GM23338 (cell line): ENCODE results near the gene CTBP2. TPM values are rescaled to one million over a fixed set of nuclear protein-coding genes. Genes with fewer than 3 reads are reported as not detected.

Experiments
- ATAC-seq: fragments of 200-7000 bp; cut with Tn5 transposase; 3 replicates; pipeline ENCODE4 v1.9.1; 2020
- DNase-seq: peaks from one replicate; pipeline ENCODE4 v3.0.0-alpha.2; 2015; ENCODE audit warnings: low spot score
- H2AFZ ChIP-seq: fragments of 200-600 bp; sonication (generic); 2 replicates; pipeline ENCODE4 v1.8.0; 2016; ENCODE audit warnings: antibody characterized with exemption, mild to moderate bottlenecking, moderate library complexity
- H3F3A ChIP-seq: fragments of 200-600 bp; sonication (generic); replicated peaks from 2 replicates; pipeline ENCODE4 v1.8.0; 2017; ENCODE audit warnings: antibody characterized with exemption, mixed run types, low read depth
- H3K27ac ChIP-seq: fragments of 200-600 bp; sonication (generic); 2 replicates; pipeline ENCODE4 v1.6.1; 2016; ENCODE audit warnings: low read depth
- H3K27me3 ChIP-seq: fragments of 200-600 bp; sonication (generic); 2 replicates; pipeline ENCODE4 v1.8.0; 2016; ENCODE audit warnings: mild to moderate bottlenecking, mixed run types, moderate library complexity; ENCODE audit not compliant: insufficient read depth
- H3K36me3 ChIP-seq: fragments of 200-600 bp; sonication (generic); 2 replicates; pipeline ENCODE4 v1.8.0; 2016; ENCODE audit warnings: mild to moderate bottlenecking; ENCODE audit not compliant: insufficient read depth
- H3K4me1 ChIP-seq: fragments of 200-600 bp; sonication (generic); 2 replicates; pipeline ENCODE4 v1.8.0; 2016; ENCODE audit warnings: mild to moderate bottlenecking, moderate library complexity; ENCODE audit not compliant: insufficient read depth
- H3K4me2 ChIP-seq: fragments of 200-600 bp; sonication (generic); 2 replicates; pipeline ENCODE4 v1.7.1; 2017; ENCODE audit warnings: mixed run types
- H3K4me3 ChIP-seq: fragments of 200-600 bp; sonication (generic); 2 replicates; pipeline ENCODE4 v1.6.1; 2016; ENCODE audit warnings: mixed run types
- H3K79me2 ChIP-seq: fragments of 200-600 bp; sonication (generic); replicated peaks from 2 replicates; pipeline ENCODE4 v1.8.0; 2017; ENCODE audit warnings: mild to moderate bottlenecking; ENCODE audit not compliant: insufficient read depth
- H3K9me2 ChIP-seq: fragments of 200-600 bp; sonication (generic); 2 replicates; pipeline ENCODE4 v1.8.0; 2017; ENCODE audit not compliant: insufficient read depth
- H4K20me1 ChIP-seq: fragments of 200-600 bp; sonication (generic); replicated peaks from 2 replicates; pipeline ENCODE4 v1.8.0; 2017; ENCODE audit warnings: mild to moderate bottlenecking; ENCODE audit not compliant: insufficient read depth
- H3K27ac Mint-ChIP-seq: 2 replicates; pipeline ENCODE4 v1.8.0; 2020; ENCODE audit warnings: inconsistent platforms, mild to moderate bottlenecking, moderate library complexity, mixed read lengths
- H3K27me3 Mint-ChIP-seq: 3 replicates; pipeline ENCODE4 v1.8.0; 2022; ENCODE audit warnings: low read depth, mild to moderate bottlenecking, moderate library complexity, mixed read lengths, inconsistent platforms; ENCODE audit not compliant: insufficient read depth, poor library complexity
- H3K36me3 Mint-ChIP-seq: 3 replicates; pipeline ENCODE4 v1.8.0; 2021; ENCODE audit warnings: low read depth, mild to moderate bottlenecking, inconsistent platforms, moderate library complexity, mixed read lengths
- H3K4me1 Mint-ChIP-seq: 3 replicates; pipeline ENCODE4 v1.8.0; 2020; ENCODE audit warnings: mild to moderate bottlenecking, inconsistent platforms, mixed read lengths
- H3K4me3 Mint-ChIP-seq: 3 replicates; pipeline ENCODE4 v1.8.0; 2021; ENCODE audit warnings: moderate library complexity, mild to moderate bottlenecking, inconsistent platforms, mixed read lengths
- H3K9me3 Mint-ChIP-seq: 3 replicates; pipeline ENCODE4 v1.8.0; 2020; ENCODE audit warnings: moderate library complexity, mild to moderate bottlenecking, inconsistent platforms, mixed read lengths
- CREB1 ChIP-seq: fragments of 250-450 bp; sonication (Bioruptor Pico); IDR thresholded peaks from 2 replicates; pipeline ENCODE4 v1.5.0; 2020; ENCODE audit warnings: low read depth, mild to moderate bottlenecking, moderate library complexity
- EZH2 ChIP-seq: fragments of 200-600 bp; sonication (generic); IDR thresholded peaks from one replicate; pipeline ENCODE4 v1.8.0; 2017; ENCODE audit warnings: antibody characterized with exemption, mild to moderate bottlenecking, low read depth; ENCODE audit not compliant: unreplicated experiment
- EZH2phosphoT487 ChIP-seq: fragments of 200-600 bp; sonication (generic); IDR thresholded peaks from one replicate; pipeline ENCODE4 v1.8.1; 2018; ENCODE audit warnings: antibody characterized with exemption; ENCODE audit not compliant: unreplicated experiment
- JUNB ChIP-seq: IDR thresholded peaks from one replicate; pipeline ENCODE4 v1.6.1; 2016; ENCODE audit warnings: antibody characterized with exemption; ENCODE audit not compliant: unreplicated experiment
- NANOG ChIP-seq: IDR thresholded peaks from 2 replicates; pipeline ENCODE4 v1.6.1; 2016; ENCODE audit warnings: antibody characterized with exemption, borderline replicate concordance
- POLR2AphosphoS5 ChIP-seq: IDR thresholded peaks from 2 replicates; pipeline ENCODE4 v1.6.1; 2016; ENCODE audit warnings: antibody characterized with exemption, low read depth
- STAT1 ChIP-seq: IDR thresholded peaks from one replicate; pipeline ENCODE4 v1.6.1; 2016; ENCODE audit warnings: antibody characterized with exemption; ENCODE audit not compliant: unreplicated experiment
- ZNF114 ChIP-seq: fragments of 250-450 bp; sonication (Bioruptor Pico); IDR thresholded peaks from 2 replicates; pipeline ENCODE4 v1.5.0; 2020; ENCODE audit warnings: mild to moderate bottlenecking, moderate library complexity
- ZNF331 ChIP-seq: fragments of 250-450 bp; sonication (Bioruptor Pico); IDR thresholded peaks from 2 replicates; pipeline ENCODE4 v1.5.0; 2020; ENCODE audit warnings: low read depth, mild to moderate bottlenecking, moderate library complexity
- polyA plus RNA-seq: library from polyadenylated mRNA; unstranded; fragments of >200 nt; fragmentation: Nextera tagmentation; extraction: Ambion mirVana; gene quantifications from 2 replicates; pipeline ENCODE4 v1.2.1, GENCODE V29; 2016
- total RNA-seq: library from RNA; depleted of rRNA; stranded (reverse); fragments of >200 nt; shearing (Covaris generic); gene quantifications from 2 replicates; pipeline ENCODE4 v1.2.3, GENCODE V29; 2014
- TF ChIP-seq, protein P1 (sequence below): fragments of 250-450 bp; sonication (Bioruptor Pico); IDR thresholded peaks from 2 replicates; pipeline ENCODE4 v1.5.0; 2020; ENCODE audit warnings: mild to moderate bottlenecking, moderate library complexity
- TF ChIP-seq, protein P2 (sequence below): IDR thresholded peaks from 2 replicates; pipeline ENCODE4 v1.6.1; 2016; ENCODE audit warnings: antibody characterized with exemption
- TF ChIP-seq, protein P3 (sequence below): IDR thresholded peaks from one replicate; pipeline ENCODE4 v1.6.1; 2018; ENCODE audit warnings: antibody characterized with exemption; ENCODE audit not compliant: unreplicated experiment
- TF ChIP-seq, protein P4 (sequence below), 2 experiments: fragments of 200-600 bp in 1 of 2; sonication (generic) in 1 of 2; conservative IDR thresholded peaks; 2 replicates each; pipeline versions ENCODE4 v1.5.1 to v1.6.1; 2016 to 2017; ENCODE audit warnings: antibody characterized with exemption in 2 of 2, low read depth in 2 of 2, mild to moderate bottlenecking in 2 of 2, moderate library complexity in 1 of 2

The CTBP2 gene
- total and polyA plus RNA-seq, 2 experiments from 2014 or later, result 133 to 265 TPM

DNA sequence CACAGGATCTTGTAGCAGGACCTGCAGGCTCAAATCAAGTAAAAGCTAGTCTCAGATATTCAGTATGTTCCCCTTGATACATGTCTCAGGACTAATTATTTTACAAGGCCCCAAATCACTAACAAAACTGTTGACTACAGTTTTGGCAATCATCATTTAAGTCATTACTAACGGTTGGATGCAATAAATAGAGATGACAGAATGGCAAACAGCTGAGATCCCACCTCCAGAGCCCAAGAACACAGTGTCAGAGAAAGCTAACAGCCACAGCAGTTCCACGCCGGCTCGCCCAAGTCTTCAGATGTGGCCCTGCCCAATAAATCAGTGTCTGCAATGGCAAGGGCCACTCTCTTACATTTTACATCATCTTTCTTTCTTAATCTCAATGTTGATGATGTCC, 87.6 kb downstream of the CTBP2 start:
- Histone ChIP-seq H3K4me1 (peaks cover 27% of the 10 kb centered on the region), H3K27me3 (no peaks in the 10 kb centered on the region), H2AFZ (no peak overlapping the region), H3K79me2 (peaks cover 100% of the 10 kb centered on the region), H3K9me2 (peaks cover 6% of the 10 kb centered on the region; the same call in 1 of the 2 replicates), H3K4me3 (no peak overlapping the region), H3K4me2 (no peak overlapping the region), H4K20me1 (peaks cover 91% of the 10 kb centered on the region), H3K36me3 (peaks cover 15% of the 10 kb centered on the region; the same call in 1 of the 2 replicates), H3K27ac (no peak overlapping the region), H3F3A (0 out of 2 replicates have a peak, but pooled peaks cover 7% of the 10 kb centered on the region)
- DNase-seq (no peak), ATAC-seq (no peak)
- Mint-ChIP-seq H3K27me3 (peaks cover 10% of the 10 kb centered on the region), H3K4me3 (no peak overlapping the region), H3K27ac (no peak overlapping the region), H3K4me1 (peaks cover 62% of the 10 kb centered on the region), H3K36me3 (peaks cover 72% of the 10 kb centered on the region), H3K9me3 (no peaks in the 10 kb centered on the region; the same call in 2 of the 3 replicates)
- no peak; the same call in 1 of the 2 replicates for TF ChIP-seq POLR2AphosphoS5
- no peak for TF ChIP-seq ZNF331
- TF ChIP-seq, protein P1, sequence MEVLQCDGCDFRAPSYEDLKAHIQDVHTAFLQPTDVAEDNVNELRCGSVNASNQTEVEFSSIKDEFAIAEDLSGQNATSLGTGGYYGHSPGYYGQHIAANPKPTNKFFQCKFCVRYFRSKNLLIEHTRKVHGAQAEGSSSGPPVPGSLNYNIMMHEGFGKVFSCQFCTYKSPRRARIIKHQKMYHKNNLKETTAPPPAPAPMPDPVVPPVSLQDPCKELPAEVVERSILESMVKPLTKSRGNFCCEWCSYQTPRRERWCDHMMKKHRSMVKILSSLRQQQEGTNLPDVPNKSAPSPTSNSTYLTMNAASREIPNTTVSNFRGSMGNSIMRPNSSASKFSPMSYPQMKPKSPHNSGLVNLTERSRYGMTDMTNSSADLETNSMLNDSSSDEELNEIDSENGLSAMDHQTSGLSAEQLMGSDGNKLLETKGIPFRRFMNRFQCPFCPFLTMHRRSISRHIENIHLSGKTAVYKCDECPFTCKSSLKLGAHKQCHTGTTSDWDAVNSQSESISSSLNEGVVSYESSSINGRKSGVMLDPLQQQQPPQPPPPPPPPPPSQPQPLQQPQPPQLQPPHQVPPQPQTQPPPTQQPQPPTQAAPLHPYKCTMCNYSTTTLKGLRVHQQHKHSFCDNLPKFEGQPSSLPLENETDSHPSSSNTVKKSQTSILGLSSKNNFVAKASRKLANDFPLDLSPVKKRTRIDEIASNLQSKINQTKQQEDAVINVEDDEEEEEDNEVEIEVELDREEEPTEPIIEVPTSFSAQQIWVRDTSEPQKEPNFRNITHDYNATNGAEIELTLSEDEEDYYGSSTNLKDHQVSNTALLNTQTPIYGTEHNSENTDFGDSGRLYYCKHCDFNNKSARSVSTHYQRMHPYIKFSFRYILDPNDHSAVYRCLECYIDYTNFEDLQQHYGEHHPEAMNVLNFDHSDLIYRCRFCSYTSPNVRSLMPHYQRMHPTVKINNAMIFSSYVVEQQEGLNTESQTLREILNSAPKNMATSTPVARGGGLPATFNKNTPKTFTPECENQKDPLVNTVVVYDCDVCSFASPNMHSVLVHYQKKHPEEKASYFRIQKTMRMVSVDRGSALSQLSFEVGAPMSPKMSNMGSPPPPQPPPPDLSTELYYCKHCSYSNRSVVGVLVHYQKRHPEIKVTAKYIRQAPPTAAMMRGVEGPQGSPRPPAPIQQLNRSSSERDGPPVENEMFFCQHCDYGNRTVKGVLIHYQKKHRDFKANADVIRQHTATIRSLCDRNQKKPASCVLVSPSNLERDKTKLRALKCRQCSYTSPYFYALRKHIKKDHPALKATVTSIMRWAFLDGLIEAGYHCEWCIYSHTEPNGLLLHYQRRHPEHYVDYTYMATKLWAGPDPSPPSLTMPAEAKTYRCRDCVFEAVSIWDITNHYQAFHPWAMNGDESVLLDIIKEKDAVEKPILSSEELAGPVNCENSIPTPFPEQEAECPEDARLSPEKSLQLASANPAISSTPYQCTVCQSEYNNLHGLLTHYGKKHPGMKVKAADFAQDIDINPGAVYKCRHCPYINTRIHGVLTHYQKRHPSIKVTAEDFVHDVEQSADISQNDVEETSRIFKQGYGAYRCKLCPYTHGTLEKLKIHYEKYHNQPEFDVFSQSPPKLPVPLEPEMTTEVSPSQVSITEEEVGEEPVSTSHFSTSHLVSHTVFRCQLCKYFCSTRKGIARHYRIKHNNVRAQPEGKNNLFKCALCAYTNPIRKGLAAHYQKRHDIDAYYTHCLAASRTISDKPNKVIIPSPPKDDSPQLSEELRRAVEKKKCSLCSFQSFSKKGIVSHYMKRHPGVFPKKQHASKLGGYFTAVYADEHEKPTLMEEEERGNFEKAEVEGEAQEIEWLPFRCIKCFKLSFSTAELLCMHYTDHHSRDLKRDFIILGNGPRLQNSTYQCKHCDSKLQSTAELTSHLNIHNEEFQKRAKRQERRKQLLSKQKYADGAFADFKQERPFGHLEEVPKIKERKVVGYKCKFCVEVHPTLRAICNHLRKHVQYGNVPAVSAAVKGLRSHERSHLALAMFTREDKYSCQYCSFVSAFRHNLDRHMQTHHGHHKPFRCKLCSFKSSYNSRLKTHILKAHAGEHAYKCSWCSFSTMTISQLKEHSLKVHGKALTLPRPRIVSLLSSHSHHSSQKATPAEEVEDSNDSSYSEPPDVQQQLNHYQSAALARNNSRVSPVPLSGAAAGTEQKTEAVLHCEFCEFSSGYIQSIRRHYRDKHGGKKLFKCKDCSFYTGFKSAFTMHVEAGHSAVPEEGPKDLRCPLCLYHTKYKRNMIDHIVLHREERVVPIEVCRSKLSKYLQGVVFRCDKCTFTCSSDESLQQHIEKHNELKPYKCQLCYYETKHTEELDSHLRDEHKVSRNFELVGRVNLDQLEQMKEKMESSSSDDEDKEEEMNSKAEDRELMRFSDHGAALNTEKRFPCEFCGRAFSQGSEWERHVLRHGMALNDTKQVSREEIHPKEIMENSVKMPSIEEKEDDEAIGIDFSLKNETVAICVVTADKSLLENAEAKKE, result no peak
- no peak for TF ChIP-seq STAT1
- TF ChIP-seq CREB1, result no peak
- TF ChIP-seq, protein P2, sequence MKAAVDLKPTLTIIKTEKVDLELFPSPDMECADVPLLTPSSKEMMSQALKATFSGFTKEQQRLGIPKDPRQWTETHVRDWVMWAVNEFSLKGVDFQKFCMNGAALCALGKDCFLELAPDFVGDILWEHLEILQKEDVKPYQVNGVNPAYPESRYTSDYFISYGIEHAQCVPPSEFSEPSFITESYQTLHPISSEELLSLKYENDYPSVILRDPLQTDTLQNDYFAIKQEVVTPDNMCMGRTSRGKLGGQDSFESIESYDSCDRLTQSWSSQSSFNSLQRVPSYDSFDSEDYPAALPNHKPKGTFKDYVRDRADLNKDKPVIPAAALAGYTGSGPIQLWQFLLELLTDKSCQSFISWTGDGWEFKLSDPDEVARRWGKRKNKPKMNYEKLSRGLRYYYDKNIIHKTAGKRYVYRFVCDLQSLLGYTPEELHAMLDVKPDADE, result no peak
- TF ChIP-seq EZH2, result no peak
- TF ChIP-seq ZNF114 (CRISPR knock-in tag), result no peak
- TF ChIP-seq NANOG, result no peak
- TF ChIP-seq EZH2phosphoT487, result no peak
- no peak for TF ChIP-seq JUNB
- TF ChIP-seq, protein P3, sequence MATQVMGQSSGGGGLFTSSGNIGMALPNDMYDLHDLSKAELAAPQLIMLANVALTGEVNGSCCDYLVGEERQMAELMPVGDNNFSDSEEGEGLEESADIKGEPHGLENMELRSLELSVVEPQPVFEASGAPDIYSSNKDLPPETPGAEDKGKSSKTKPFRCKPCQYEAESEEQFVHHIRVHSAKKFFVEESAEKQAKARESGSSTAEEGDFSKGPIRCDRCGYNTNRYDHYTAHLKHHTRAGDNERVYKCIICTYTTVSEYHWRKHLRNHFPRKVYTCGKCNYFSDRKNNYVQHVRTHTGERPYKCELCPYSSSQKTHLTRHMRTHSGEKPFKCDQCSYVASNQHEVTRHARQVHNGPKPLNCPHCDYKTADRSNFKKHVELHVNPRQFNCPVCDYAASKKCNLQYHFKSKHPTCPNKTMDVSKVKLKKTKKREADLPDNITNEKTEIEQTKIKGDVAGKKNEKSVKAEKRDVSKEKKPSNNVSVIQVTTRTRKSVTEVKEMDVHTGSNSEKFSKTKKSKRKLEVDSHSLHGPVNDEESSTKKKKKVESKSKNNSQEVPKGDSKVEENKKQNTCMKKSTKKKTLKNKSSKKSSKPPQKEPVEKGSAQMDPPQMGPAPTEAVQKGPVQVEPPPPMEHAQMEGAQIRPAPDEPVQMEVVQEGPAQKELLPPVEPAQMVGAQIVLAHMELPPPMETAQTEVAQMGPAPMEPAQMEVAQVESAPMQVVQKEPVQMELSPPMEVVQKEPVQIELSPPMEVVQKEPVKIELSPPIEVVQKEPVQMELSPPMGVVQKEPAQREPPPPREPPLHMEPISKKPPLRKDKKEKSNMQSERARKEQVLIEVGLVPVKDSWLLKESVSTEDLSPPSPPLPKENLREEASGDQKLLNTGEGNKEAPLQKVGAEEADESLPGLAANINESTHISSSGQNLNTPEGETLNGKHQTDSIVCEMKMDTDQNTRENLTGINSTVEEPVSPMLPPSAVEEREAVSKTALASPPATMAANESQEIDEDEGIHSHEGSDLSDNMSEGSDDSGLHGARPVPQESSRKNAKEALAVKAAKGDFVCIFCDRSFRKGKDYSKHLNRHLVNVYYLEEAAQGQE, result no peak
- TF ChIP-seq, protein P4, sequence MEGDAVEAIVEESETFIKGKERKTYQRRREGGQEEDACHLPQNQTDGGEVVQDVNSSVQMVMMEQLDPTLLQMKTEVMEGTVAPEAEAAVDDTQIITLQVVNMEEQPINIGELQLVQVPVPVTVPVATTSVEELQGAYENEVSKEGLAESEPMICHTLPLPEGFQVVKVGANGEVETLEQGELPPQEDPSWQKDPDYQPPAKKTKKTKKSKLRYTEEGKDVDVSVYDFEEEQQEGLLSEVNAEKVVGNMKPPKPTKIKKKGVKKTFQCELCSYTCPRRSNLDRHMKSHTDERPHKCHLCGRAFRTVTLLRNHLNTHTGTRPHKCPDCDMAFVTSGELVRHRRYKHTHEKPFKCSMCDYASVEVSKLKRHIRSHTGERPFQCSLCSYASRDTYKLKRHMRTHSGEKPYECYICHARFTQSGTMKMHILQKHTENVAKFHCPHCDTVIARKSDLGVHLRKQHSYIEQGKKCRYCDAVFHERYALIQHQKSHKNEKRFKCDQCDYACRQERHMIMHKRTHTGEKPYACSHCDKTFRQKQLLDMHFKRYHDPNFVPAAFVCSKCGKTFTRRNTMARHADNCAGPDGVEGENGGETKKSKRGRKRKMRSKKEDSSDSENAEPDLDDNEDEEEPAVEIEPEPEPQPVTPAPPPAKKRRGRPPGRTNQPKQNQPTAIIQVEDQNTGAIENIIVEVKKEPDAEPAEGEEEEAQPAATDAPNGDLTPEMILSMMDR (conservative IDR thresholded peaks at IDR 0.05; ENCODE audit: low read depth in 2 of 2), result no peak
